Measurements from ENCODE around the gene CIDEB. TPM values are rescaled to one million over a fixed set of nuclear protein-coding genes. Genes with fewer than 3 reads are reported as not detected.

The CIDEB gene
- total RNA-seq, 1 experiment from 2014 or later, result not detected

DNA sequence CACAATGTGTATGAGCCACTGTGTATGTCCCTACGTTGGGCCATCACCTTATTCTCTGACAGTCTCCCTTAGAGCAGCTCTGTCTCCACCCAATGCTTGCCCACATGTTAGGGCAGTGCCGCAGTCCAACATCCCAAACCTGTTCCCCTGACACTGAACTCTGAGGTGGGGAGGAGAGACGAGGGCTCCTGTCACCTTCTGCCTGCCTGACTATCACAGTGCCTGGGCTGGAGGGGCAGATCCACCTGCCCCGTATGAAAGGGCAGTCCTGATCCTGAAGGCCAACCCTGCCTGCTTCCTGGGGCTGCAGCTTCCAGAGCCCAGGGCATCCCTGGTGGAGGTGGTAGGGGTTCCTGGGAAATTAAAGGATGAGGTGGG, 47.0 kb downstream of the CIDEB start:
- no peak overlapping the region for H3K27ac ChIP-seq (ENCODE audit: insufficient read length, low read depth, low read length)
- Mint-ChIP-seq H3K27ac (peak overlapping the region in 1 of 3 experiments; percentile 41; a peak in 1 of 7 replicates), H3K4me1 (no peaks in the 10 kb centered on the region; a peak in 2 of 4 replicates), H3K9me3 (no peaks in the 10 kb centered on the region), H3K4me3 (no peak overlapping the region; a peak in 1 of 5 replicates), H3K36me3 (ENCODE audit: insufficient read depth in 1 of 3, low read depth in 3 of 3) (0 out of 7 replicates have a peak, but pooled peaks cover 0 to under 1% (median 0%) of the 10 kb centered on the region in 3 experiments), H3K27me3 (ENCODE audit: low read depth) (no peaks in the 10 kb centered on the region; the same call in 1 of the 2 replicates)
- H3K27me3 ChIP-seq (ENCODE audit: insufficient read depth, low read length), result no peaks in the 10 kb centered on the region
- no peak overlapping the region for H2AFZ ChIP-seq (ENCODE audit: low read length)
- TF ChIP-seq CTCF (conservative IDR thresholded peaks at IDR 0.05), result no peak
- H3K79me1 ChIP-seq (ENCODE audit: insufficient read depth, low read depth, low read length, poor library complexity, severe bottlenecking), result no peaks in the 10 kb centered on the region
- DNase-seq, result no peak
- no peak overlapping the region for H2AK5ac ChIP-seq (ENCODE audit: insufficient read length, low read length)
- H3K9ac ChIP-seq (ENCODE audit: extremely low read depth, insufficient read length, low read length), result no peak overlapping the region
- no peaks in the 10 kb centered on the region for H3K4me1 ChIP-seq (ENCODE audit: insufficient read depth, low read length)
- H3K56ac ChIP-seq (ENCODE audit: insufficient read length, low read depth, low read length), result no peak overlapping the region
- H3K79me2 ChIP-seq (ENCODE audit: insufficient read depth, low read length), result no peaks in the 10 kb centered on the region
- no peak overlapping the region for H3K23ac ChIP-seq (ENCODE audit: insufficient read length, low read depth, low read length)
- no peak overlapping the region for H2BK5ac ChIP-seq (ENCODE audit: insufficient read length, low read length)
- H3K9me3 ChIP-seq (ENCODE audit: control insufficient read depth, low read depth, low read length), result no peaks in the 10 kb centered on the region
- no peak overlapping the region for H4K8ac ChIP-seq (replicated peaks; ENCODE audit: insufficient read length, low read depth, low read length)
- no peak overlapping the region for H2BK12ac ChIP-seq (ENCODE audit: insufficient read length, low read depth, low read length)
- no peak overlapping the region for H3K4me2 ChIP-seq (ENCODE audit: insufficient read depth, insufficient read length, low read length)
- H2BK20ac ChIP-seq (ENCODE audit: low read depth, low read length, poor library complexity, severe bottlenecking), result no peak overlapping the region
- no peak overlapping the region for H4K5ac ChIP-seq (ENCODE audit: insufficient read length, low read depth, low read length)
- H3K14ac ChIP-seq (ENCODE audit: insufficient read depth, low read length), result no peak overlapping the region
- no CpG with 5 or more reads among the region's 4 CpGs for WGBS (ENCODE audit: extremely low coverage, insufficient read length, low lambda C conversion rate)
- H4K91ac ChIP-seq (ENCODE audit: insufficient read length, low read depth, low read length), result no peak overlapping the region
- H4K20me1 ChIP-seq (ENCODE audit: control insufficient read depth, insufficient read depth, insufficient read length), result no peaks in the 10 kb centered on the region
- no peaks in the 10 kb centered on the region for H3K23me2 ChIP-seq (ENCODE audit: insufficient read length, low read depth, low read length, poor library complexity, severe bottlenecking)
- H2BK15ac ChIP-seq (ENCODE audit: low read depth, low read length), result no peak overlapping the region
- H2BK120ac ChIP-seq (ENCODE audit: low read depth, low read length, poor library complexity, severe bottlenecking), result no peak overlapping the region
- H3T11ph ChIP-seq (ENCODE audit: low read length), result no peak overlapping the region
- H3K4ac ChIP-seq (ENCODE audit: low read depth, low read length), result no peak overlapping the region
- H3K18ac ChIP-seq (ENCODE audit: insufficient read length, low read depth, low read length), result no peak overlapping the region
